HG02763 (cell line): ENCODE data around the gene HSD17B8.
"Not testable (repeated sequence)": the region's sequence is repeated elsewhere in the genome, so short reads cannot be mapped to it uniquely, and the experiment has no call there.

ENCODE experiments used
- ATAC-seq: cut with Tn5 transposase; IDR thresholded peaks from one replicate; pipeline ENCODE4 v1.9.1; 2021; ENCODE audit warnings: mild to moderate bottlenecking, moderate library complexity; ENCODE audit not compliant: unreplicated experiment

Gene HSD17B8

GRCh38 chr6:33205191-33206026 lies 954 bp downstream of the HSD17B8 start:
- no peak for ATAC-seq

GRCh38 chr6:33206027-33206863 lies 1.8 kb downstream of the HSD17B8 start:
- ATAC-seq: no peak

- ATAC-seq: no peak
These were observed 2.6 kb downstream of the HSD17B8 start for GRCh38 chr6:33206864-33207551.

- no peak for ATAC-seq
These were observed 3.2 kb downstream of the HSD17B8 start for GRCh38 chr6:33207552-33208090.

GRCh38 chr6:33208091-33208967 lies 3.9 kb downstream of the HSD17B8 start, which contains the start of gene RING1:
Gene RING1 (plus strand): TSS chr6:33208500. CDS start chr6:33208823, 323 bp downstream.
- peak; percentile 45 for ATAC-seq

GRCh38 chr6:33209856-33210255 lies 5.4 kb downstream of the HSD17B8 start:
- ATAC-seq: no peak

- ATAC-seq: no peak
These were observed 6.7 kb downstream of the HSD17B8 start for GRCh38 chr6:33211136-33211535.

GRCh38 chr6:33211666-33212422 lies 7.4 kb downstream of the HSD17B8 start:
- no peak for ATAC-seq

GRCh38 chr6:33212857-33213165 lies 8.4 kb downstream of the HSD17B8 start:
- no peak for ATAC-seq

GRCh38 chr6:33213166-33213988 lies 8.9 kb downstream of the HSD17B8 start:
- no peak for ATAC-seq

GRCh38 chr6:33213989-33214335 lies 9.5 kb downstream of the HSD17B8 start:
- ATAC-seq: no peak

- no peak for ATAC-seq
These were observed 11.0 kb downstream of the HSD17B8 start for GRCh38 chr6:33215271-33216116.

GRCh38 chr6:33216117-33216649 lies 11.7 kb downstream of the HSD17B8 start:
- ATAC-seq: no peak

GRCh38 chr6:33217246-33217645 lies 12.8 kb downstream of the HSD17B8 start:
- no peak for ATAC-seq

GRCh38 chr6:33217681-33218080 lies 13.2 kb downstream of the HSD17B8 start:
- no peak for ATAC-seq

GRCh38 chr6:33226503-33227120 lies 22.2 kb downstream of the HSD17B8 start:
- not testable (repeated sequence) for ATAC-seq

- no peak for ATAC-seq
These were observed 30.8 kb downstream of the HSD17B8 start for GRCh38 chr6:33235221-33235634.
